Stimulated activated effector memory CD8-positive, alpha-beta T cell treated with anti-CD3 and anti-CD28 coated beads, Interleukin-12 subunit alpha, Interleukin-12 subunit beta, amount 100 ng/mL, for 72 hours (primary cell): ENCODE results near the gene PPP1R1B.

ENCODE experiments used
- ATAC-seq: fragments of 150-1000 bp; cut with Tn5 transposase; 2 replicates; pipeline ENCODE4 v1.10.0; 2021
- DNase-seq, 2 donors: peaks; one replicate each; pipeline ENCODE4 v3.0.0; 2021 to 2022; ENCODE audit warnings: low spot score in 2 of 2
- H3K27ac Mint-ChIP-seq: one replicate; pipeline ENCODE4 v1.8.0; 2022; ENCODE audit warnings: mild to moderate bottlenecking, mixed read lengths
- H3K36me3 Mint-ChIP-seq: one replicate; pipeline ENCODE4 v1.8.0; 2022; ENCODE audit warnings: mild to moderate bottlenecking, mixed read lengths
- H3K4me1 Mint-ChIP-seq: one replicate; pipeline ENCODE4 v1.8.0; 2022; ENCODE audit warnings: mixed read lengths
- H3K4me3 Mint-ChIP-seq: one replicate; pipeline ENCODE4 v1.8.0; 2022; ENCODE audit warnings: mild to moderate bottlenecking, mixed read lengths
- H3K9me3 Mint-ChIP-seq: one replicate; pipeline ENCODE4 v1.8.0; 2022; ENCODE audit warnings: mixed read lengths

PPP1R1B gene

DNA sequence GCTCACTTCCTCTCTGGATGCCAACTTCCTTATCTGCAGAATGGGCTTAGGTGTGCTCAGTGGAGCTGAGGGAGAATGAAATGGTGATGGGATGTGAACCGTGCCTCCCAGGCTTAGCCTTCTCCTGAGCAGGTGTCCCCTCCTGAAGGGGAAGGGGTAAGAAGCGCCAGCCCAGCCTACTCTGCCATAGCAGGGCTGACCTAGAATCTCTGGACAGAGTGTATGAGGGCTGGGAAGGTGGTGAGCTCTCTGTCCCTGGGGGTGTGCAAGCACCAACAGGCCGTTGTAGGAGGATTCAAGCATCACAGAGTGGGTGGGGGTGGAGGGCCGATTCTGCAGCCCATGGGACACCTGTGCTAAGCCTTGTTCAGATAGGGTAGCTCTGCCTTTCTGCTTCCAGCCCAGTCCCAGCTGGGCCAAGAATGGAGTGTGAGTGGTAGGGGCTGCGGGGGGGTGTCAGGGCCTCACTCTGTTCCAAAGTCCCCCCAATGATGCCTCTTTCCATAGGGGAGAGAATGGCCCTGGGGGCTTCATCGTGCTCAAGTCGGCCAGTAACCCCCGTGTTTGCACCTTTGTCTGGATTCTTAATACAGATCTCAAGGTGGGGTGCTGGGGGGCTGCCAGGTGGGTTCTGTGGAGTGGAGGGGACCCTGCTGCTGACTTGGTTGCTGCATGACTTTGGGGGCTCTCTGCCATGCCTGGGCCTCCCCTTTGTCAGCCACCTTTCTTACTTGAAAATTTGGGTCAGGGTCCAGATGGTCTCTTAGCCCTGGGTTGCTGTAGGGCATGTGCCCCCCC is 35.2 kb downstream of the PPP1R1B start:
- ATAC-seq = no peak
- peaks cover 5% of the 10 kb centered on the region for H3K4me1 Mint-ChIP-seq
- peaks cover 41% of the 10 kb centered on the region for H3K36me3 Mint-ChIP-seq
- DNase-seq = no peak
- H3K4me3 Mint-ChIP-seq = no peak overlapping the region
- no peak overlapping the region for H3K27ac Mint-ChIP-seq
- H3K9me3 Mint-ChIP-seq = no peaks in the 10 kb centered on the region

DNA sequence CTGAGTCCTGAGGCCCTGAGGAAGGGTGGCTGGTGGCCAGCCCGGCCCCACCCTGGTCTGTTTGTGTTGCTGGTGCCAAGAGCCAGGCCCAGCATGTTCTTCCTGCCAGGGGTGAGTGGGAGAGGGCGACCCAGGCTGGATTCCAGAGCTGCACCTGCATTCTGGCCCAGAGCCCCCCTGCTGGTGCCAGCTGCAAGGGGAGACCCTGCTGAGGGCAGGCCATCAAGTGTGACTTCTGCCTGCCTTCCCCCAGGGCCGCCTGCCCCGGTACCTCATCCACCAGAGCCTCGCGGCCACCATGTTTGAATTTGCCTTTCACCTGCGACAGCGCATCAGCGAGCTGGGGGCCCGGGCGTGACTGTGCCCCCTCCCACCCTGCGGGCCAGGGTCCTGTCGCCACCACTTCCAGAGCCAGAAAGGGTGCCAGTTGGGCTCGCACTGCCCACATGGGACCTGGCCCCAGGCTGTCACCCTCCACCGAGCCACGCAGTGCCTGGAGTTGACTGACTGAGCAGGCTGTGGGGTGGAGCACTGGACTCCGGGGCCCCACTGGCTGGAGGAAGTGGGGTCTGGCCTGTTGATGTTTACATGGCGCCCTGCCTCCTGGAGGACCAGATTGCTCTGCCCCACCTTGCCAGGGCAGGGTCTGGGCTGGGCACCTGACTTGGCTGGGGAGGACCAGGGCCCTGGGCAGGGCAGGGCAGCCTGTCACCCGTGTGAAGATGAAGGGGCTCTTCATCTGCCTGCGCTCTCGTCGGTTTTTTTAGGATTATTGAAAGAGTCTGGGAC is 36.0 kb downstream of the PPP1R1B start:
- Mint-ChIP-seq H3K36me3 (peaks cover 33% of the 10 kb centered on the region), H3K4me1 (peaks cover 5% of the 10 kb centered on the region), H3K4me3 (no peak overlapping the region), H3K9me3 (no peaks in the 10 kb centered on the region), H3K27ac (no peak overlapping the region)
- DNase-seq (no peak), ATAC-seq (no peak)

DNA sequence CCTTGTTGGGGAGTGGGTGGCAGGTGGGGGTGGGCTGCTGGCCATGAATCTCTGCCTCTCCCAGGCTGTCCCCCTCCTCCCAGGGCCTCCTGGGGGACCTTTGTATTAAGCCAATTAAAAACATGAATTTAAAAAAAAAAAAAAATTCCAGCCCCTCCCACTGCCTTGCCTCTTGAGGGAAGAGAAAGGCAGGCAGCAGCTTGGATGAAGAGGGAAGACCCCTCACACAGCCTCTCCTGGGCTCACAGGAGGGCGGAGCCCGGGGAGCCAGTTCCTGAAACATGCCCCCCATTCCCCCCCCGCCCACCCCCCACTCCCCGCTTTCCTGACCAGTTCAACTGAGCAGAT is 36.6 kb downstream of the PPP1R1B start:
- Mint-ChIP-seq H3K9me3 (no peaks in the 10 kb centered on the region), H3K36me3 (peaks cover 27% of the 10 kb centered on the region), H3K4me3 (no peak overlapping the region), H3K27ac (no peak overlapping the region), H3K4me1 (peaks cover 10% of the 10 kb centered on the region)
- ATAC-seq (no peak), DNase-seq (no peak)

DNA sequence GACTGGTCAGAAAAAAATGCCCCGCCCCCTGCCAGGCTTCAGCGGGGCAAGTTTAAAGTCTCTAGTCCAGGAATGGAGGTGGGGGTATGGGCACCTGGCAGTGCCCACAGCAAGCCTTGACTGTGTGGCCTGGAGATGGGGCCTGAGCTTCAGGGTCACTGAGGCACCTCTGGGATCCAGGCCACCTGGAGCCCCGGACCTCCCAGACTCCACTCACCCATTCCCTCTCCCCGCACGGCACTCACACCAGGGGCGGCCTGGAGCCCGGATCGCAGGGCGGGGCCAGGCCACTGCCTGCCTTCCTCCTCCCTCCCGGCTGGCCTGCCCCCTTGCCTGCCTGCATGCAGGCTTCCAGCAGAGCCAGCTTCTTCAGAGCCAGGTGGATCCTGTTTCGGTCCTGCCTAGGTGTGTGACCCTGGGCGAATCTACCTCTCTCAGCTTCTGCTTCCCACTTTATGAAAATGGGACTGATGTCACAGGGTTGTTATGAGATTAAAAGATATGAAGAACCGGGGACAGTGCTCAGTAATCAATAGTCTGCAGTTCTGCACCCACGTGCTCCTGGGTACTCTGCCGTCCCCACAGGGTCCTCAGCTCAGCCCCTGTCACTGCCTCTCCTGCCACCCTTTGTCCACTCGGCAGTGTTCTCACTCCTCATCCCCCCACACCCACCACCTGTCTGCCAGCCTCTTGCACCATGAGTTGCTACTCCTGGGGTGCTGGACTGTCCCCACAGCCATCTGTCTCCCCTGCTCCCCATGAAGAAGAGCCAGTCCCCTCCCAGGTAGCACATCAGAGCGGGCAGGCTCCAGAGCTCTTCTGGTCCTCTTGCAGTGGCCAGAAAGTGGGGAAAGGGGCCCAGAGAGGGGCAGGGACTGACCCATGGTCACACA is 37.2 kb downstream of the PPP1R1B start:
- Mint-ChIP-seq H3K27ac (peak overlapping the region; percentile 48), H3K4me1 (peaks cover 16% of the 10 kb centered on the region), H3K36me3 (peaks cover 30% of the 10 kb centered on the region), H3K4me3 (no peak overlapping the region), H3K9me3 (no peaks in the 10 kb centered on the region)
- no peak for DNase-seq
- no peak for ATAC-seq

DNA sequence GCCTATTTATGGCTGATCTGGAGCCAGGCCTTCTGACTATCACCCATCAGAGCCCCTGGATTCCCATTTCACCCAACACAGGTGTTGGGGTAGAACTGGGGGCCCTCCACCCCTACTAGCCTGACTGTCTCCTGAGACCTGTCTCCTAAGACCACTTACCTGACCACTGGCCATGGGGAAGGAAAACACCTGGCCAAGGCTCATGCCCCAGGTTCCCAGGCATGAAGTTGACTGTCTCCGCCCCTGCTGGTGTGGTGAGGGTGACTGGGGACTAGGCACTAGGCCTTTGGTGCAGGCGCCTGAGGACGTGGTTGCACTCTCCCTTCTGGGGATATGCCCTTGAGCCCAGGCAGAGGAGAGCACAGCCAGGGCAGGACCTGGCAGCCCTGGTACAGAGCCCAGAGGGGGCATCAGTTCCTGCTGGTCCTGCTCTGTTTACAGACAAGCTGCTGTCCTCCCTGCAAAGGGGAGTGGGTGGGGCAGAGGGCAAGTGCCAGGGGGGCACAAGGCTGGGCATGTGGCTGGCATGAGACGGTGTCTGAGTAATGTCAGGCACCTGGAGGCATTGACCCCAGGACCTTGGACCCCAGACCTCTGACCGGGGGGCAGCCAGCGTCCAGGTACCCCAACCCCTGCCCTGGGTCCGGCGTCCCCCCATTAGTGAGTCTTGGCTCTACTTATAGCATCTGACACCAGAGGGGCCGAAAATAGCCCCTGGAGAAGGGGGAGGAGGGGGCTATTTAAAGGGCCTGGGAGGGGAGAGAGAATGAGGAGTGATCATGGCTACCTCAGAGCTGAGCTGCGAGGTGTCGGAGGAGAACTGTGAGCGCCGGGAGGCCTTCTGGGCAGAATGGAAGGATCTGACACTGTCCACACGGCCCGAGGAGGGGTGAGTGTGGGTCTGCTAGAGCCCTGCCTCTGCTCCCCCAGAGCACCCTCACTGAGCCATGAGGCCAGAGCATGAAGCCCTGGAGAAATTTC is 38.1 kb downstream of the PPP1R1B start, which contains the start of gene TCAP:
Gene TCAP (plus strand): TSS at position 769 of the 981 bp plus-strand sequence. CDS start 11 bp downstream, at position 780.
- DNase-seq = no peak
- H3K9me3 Mint-ChIP-seq = no peaks in the 10 kb centered on the region
- H3K36me3 Mint-ChIP-seq = peaks cover 28% of the 10 kb centered on the region
- peak within 1 kb of the TSS; percentile 69 for H3K4me3 Mint-ChIP-seq
- no peak for ATAC-seq
- peak within 1 kb of the TSS; percentile 48 for H3K27ac Mint-ChIP-seq
- H3K4me1 Mint-ChIP-seq = peaks cover 17% of the 10 kb centered on the region

DNA sequence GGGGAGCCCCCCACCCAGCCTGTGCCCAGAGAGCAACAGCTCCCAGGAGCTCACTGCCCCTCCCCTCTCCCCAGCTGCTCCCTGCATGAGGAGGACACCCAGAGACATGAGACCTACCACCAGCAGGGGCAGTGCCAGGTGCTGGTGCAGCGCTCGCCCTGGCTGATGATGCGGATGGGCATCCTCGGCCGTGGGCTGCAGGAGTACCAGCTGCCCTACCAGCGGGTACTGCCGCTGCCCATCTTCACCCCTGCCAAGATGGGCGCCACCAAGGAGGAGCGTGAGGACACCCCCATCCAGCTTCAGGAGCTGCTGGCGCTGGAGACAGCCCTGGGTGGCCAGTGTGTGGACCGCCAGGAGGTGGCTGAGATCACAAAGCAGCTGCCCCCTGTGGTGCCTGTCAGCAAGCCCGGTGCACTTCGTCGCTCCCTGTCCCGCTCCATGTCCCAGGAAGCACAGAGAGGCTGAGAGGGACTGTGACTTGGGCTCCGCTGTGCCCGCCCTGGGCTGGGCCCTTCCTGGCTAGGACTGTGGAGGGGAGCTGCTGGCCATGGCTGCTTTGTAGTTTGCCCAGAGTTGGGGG is 39.0 kb downstream of the PPP1R1B start:
- DNase-seq (no peak), ATAC-seq (peak; percentile 15)
- Mint-ChIP-seq H3K9me3 (no peaks in the 10 kb centered on the region), H3K4me1 (peaks cover 17% of the 10 kb centered on the region), H3K4me3 (peak overlapping the region; percentile 69), H3K36me3 (peaks cover 19% of the 10 kb centered on the region), H3K27ac (peak overlapping the region; percentile 48)

DNA sequence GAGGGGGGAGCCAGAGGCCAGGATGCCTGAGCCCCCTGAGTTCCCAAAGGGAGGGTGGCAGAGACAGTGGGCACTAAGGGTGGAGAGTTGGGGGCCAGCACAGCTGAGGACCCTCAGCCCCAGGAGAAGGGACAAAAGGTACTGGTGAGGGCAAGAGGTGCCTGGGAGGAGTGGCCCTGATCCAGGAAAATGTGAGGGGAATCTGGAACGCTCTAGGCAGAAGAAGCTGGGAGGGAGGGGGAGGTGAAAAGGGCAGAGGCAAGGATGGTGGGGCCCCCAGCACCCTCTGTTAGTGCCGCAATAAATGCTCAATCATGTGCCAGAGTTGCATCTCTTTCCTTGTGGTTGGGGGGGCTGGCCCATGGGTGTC is 39.5 kb downstream of the PPP1R1B start:
- Mint-ChIP-seq H3K4me1 (peaks cover 17% of the 10 kb centered on the region), H3K27ac (peak overlapping the region; percentile 23), H3K4me3 (peak overlapping the region; percentile 69), H3K9me3 (no peaks in the 10 kb centered on the region), H3K36me3 (peaks cover 15% of the 10 kb centered on the region)
- ATAC-seq (no peak), DNase-seq (no peak)

DNA sequence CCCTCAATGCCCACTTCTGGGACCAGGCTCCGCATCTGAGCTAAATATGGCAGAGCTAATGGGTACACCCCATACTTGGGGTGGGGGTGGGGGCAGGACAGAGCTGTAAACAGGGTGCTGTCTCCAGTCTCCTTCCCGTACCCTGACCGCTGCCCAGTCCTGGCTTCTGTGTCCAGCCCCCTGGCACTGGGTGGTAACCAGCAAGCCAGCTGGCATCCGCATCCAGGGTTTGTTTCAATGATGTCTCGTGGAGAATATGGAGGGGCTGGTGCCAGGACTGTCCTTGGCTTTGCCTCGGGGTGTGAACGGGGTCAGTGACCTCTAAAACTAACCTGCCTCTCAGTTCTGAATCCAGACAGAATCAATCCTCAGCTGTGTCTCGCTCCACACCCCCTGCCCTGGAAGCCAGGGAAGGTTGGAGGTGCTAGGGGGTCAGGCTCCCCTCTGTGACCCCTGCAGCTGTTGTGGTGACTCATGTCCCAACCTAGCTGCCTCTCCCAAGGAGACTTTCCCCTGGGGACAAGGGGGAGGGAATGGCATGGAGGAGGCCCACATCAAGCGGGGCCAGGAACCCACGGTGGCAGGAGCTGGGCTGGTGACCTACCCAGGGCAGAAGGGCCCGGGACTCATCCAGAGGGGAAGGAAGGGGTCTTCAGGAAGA is 40.0 kb downstream of the PPP1R1B start:
- H3K27ac Mint-ChIP-seq = peak overlapping the region; percentile 32
- H3K9me3 Mint-ChIP-seq = no peaks in the 10 kb centered on the region
- H3K4me1 Mint-ChIP-seq = peaks cover 20% of the 10 kb centered on the region
- DNase-seq = no peak
- no peak for ATAC-seq
- peak overlapping the region; percentile 69 for H3K4me3 Mint-ChIP-seq
- peaks cover 13% of the 10 kb centered on the region for H3K36me3 Mint-ChIP-seq

DNA sequence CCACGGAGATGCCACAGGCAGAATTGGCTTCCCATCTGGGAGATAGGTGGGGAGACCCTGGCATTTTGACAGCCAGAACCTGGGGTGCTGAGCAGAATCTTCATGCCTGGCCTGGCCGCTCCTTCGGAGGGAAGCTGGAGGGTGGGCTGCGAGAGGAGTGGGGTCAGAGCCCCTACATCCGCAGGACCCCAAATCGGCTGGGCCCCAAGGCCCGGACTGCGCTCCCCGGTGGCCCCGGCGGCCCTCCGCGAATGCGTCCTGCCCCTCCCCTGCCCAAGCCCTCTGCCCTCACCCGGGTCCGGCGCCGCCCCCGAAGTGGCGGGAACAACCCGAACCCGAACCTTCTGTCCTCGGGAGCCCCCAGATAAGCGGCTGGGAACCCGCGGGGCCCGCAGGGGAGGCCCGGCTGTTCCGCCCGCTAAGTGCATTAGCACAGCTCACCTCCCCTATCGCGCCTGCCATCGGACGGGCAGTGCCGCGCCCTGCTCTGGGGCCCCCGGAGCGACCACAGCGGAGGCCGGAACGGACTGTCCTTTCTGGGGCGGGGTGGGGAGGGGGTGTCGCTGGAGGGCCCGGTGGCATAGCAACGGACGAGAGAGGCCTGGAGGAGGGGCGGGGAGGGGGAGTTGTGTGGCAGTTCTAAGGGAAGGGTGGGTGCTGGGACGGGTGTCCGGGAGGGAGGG is 40.7 kb downstream of the PPP1R1B start:
- ATAC-seq (no peak), DNase-seq (no peak)
- Mint-ChIP-seq H3K9me3 (no peaks in the 10 kb centered on the region), H3K36me3 (peaks cover 13% of the 10 kb centered on the region), H3K27ac (peak overlapping the region; percentile 32), H3K4me1 (peaks cover 26% of the 10 kb centered on the region), H3K4me3 (peak overlapping the region; percentile 69)

DNA sequence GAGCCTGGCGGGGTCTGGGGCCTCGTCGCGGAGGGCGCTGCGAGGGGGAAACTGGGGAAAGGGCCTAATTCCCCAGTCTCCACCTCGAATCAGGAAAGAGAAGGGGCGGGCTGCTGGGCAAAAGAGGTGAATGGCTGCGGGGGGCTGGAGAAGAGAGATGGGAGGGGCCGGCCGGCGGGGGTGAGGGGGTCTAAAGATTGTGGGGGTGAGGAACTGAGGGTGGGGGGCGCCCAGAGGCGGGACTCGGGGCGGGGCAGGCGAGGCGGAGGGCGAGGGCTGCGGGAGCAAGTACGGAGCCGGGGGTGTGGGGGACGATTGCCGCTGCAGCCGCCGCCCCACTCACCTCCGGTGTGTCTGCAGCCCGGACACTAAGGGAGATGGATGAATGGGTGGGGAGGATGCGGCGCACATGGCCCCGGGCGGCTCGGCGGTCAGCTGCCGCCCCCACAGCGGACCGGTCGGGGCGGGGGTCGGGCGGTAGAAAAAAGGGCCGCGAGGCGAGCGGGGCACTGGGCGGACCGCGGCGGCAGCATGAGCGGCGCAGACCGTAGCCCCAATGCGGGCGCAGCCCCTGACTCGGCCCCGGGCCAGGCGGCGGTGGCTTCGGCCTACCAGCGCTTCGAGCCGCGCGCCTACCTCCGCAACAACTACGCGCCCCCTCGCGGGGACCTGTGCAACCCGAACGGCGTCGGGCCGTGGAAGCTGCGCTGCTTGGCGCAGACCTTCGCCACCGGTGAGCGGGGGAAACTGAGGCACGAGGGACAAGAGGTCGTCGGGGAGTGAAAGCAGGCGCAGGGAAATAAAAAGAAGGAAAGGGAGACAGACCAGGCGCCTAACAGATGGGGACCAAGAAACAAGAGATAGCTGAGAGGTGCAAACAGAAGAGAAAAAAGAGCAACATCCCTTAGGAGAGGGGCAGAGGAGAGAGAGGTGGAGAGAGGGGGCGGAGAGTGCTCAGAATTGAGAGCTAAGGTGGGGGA is 41.5 kb downstream of the PPP1R1B start, which contains the start of gene PNMT:
Gene PNMT (plus strand): TSS at position 509 of the 980 bp plus-strand sequence. CDS start 23 bp downstream, at position 532.
- peak within 1 kb of the TSS; percentile 82 for H3K27ac Mint-ChIP-seq
- no peaks in the 10 kb centered on the region for H3K9me3 Mint-ChIP-seq

DNA sequence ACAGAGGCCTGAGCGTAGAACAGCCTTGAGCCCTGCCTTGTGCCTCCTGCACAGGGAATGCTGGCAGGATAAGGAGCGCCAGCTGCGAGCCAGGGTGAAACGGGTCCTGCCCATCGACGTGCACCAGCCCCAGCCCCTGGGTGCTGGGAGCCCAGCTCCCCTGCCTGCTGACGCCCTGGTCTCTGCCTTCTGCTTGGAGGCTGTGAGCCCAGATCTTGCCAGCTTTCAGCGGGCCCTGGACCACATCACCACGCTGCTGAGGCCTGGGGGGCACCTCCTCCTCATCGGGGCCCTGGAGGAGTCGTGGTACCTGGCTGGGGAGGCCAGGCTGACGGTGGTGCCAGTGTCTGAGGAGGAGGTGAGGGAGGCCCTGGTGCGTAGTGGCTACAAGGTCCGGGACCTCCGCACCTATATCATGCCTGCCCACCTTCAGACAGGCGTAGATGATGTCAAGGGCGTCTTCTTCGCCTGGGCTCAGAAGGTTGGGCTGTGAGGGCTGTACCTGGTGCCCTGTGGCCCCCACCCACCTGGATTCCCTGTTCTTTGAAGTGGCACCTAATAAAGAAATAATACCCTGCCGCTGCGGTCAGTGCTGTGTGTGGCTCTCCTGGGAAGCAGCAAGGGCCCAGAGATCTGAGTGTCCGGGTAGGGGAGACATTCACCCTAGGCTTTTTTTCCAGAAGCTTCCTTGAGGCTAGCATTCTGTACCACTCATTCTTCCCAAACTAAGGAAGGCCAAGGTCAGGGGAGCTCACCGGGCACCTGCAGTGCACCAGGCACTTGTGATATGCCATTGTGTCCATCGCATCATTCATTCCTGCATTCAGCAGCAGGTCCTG is 43.4 kb downstream of the PPP1R1B start:
- Mint-ChIP-seq H3K9me3 (no peaks in the 10 kb centered on the region), H3K36me3 (peaks cover 6% of the 10 kb centered on the region), H3K4me3 (no peak overlapping the region), H3K27ac (no peak overlapping the region), H3K4me1 (peaks cover 30% of the 10 kb centered on the region)
- no peak for ATAC-seq
- no peak for DNase-seq

More for the DNA sequence above, 41.5 kb downstream of the PPP1R1B start, which contains the start of gene PNMT:
- Mint-ChIP-seq H3K36me3 (peaks cover 13% of the 10 kb centered on the region), H3K4me1 (peaks cover 27% of the 10 kb centered on the region), H3K4me3 (peak within 1 kb of the TSS; percentile 69)
- ATAC-seq (peak; percentile 80), DNase-seq (peak; percentile 62 to 86)
